GM23338 (cell line): Measurements from ENCODE around the gene ATP6V1A. TPM values are rescaled to one million over a fixed set of nuclear protein-coding genes. Genes with fewer than 3 reads are reported as not detected.

Experiments used
- ATAC-seq: fragments of 200-7000 bp; cut with Tn5 transposase; 3 replicates; pipeline ENCODE4 v1.9.1; 2020
- DNase-seq: peaks from one replicate; pipeline ENCODE4 v3.0.0-alpha.2; 2015; ENCODE audit warnings: low spot score
- H2AFZ ChIP-seq: fragments of 200-600 bp; sonication (generic); 2 replicates; pipeline ENCODE4 v1.8.0; 2016; ENCODE audit warnings: antibody characterized with exemption, mild to moderate bottlenecking, moderate library complexity
- H3F3A ChIP-seq: fragments of 200-600 bp; sonication (generic); replicated peaks from 2 replicates; pipeline ENCODE4 v1.8.0; 2017; ENCODE audit warnings: antibody characterized with exemption, mixed run types, low read depth
- H3K27ac ChIP-seq: fragments of 200-600 bp; sonication (generic); 2 replicates; pipeline ENCODE4 v1.6.1; 2016; ENCODE audit warnings: low read depth
- H3K27me3 ChIP-seq: fragments of 200-600 bp; sonication (generic); 2 replicates; pipeline ENCODE4 v1.8.0; 2016; ENCODE audit warnings: mild to moderate bottlenecking, mixed run types, moderate library complexity; ENCODE audit not compliant: insufficient read depth
- H3K36me3 ChIP-seq: fragments of 200-600 bp; sonication (generic); 2 replicates; pipeline ENCODE4 v1.8.0; 2016; ENCODE audit warnings: mild to moderate bottlenecking; ENCODE audit not compliant: insufficient read depth
- H3K4me1 ChIP-seq: fragments of 200-600 bp; sonication (generic); 2 replicates; pipeline ENCODE4 v1.8.0; 2016; ENCODE audit warnings: mild to moderate bottlenecking, moderate library complexity; ENCODE audit not compliant: insufficient read depth
- H3K4me2 ChIP-seq: fragments of 200-600 bp; sonication (generic); 2 replicates; pipeline ENCODE4 v1.7.1; 2017; ENCODE audit warnings: mixed run types
- H3K4me3 ChIP-seq: fragments of 200-600 bp; sonication (generic); 2 replicates; pipeline ENCODE4 v1.6.1; 2016; ENCODE audit warnings: mixed run types
- H3K79me2 ChIP-seq: fragments of 200-600 bp; sonication (generic); replicated peaks from 2 replicates; pipeline ENCODE4 v1.8.0; 2017; ENCODE audit warnings: mild to moderate bottlenecking; ENCODE audit not compliant: insufficient read depth
- H3K9me2 ChIP-seq: fragments of 200-600 bp; sonication (generic); 2 replicates; pipeline ENCODE4 v1.8.0; 2017; ENCODE audit not compliant: insufficient read depth
- H4K20me1 ChIP-seq: fragments of 200-600 bp; sonication (generic); replicated peaks from 2 replicates; pipeline ENCODE4 v1.8.0; 2017; ENCODE audit warnings: mild to moderate bottlenecking; ENCODE audit not compliant: insufficient read depth
- H3K27ac Mint-ChIP-seq: 2 replicates; pipeline ENCODE4 v1.8.0; 2020; ENCODE audit warnings: inconsistent platforms, mild to moderate bottlenecking, moderate library complexity, mixed read lengths
- H3K27me3 Mint-ChIP-seq: 3 replicates; pipeline ENCODE4 v1.8.0; 2022; ENCODE audit warnings: low read depth, mild to moderate bottlenecking, moderate library complexity, mixed read lengths, inconsistent platforms; ENCODE audit not compliant: insufficient read depth, poor library complexity
- H3K36me3 Mint-ChIP-seq: 3 replicates; pipeline ENCODE4 v1.8.0; 2021; ENCODE audit warnings: low read depth, mild to moderate bottlenecking, inconsistent platforms, moderate library complexity, mixed read lengths
- H3K4me1 Mint-ChIP-seq: 3 replicates; pipeline ENCODE4 v1.8.0; 2020; ENCODE audit warnings: mild to moderate bottlenecking, inconsistent platforms, mixed read lengths
- H3K4me3 Mint-ChIP-seq: 3 replicates; pipeline ENCODE4 v1.8.0; 2021; ENCODE audit warnings: moderate library complexity, mild to moderate bottlenecking, inconsistent platforms, mixed read lengths
- H3K9me3 Mint-ChIP-seq: 3 replicates; pipeline ENCODE4 v1.8.0; 2020; ENCODE audit warnings: moderate library complexity, mild to moderate bottlenecking, inconsistent platforms, mixed read lengths
- CREB1 ChIP-seq: fragments of 250-450 bp; sonication (Bioruptor Pico); IDR thresholded peaks from 2 replicates; pipeline ENCODE4 v1.5.0; 2020; ENCODE audit warnings: low read depth, mild to moderate bottlenecking, moderate library complexity
- CTCF ChIP-seq, 2 experiments: fragments of 200-600 bp in 1 of 2; sonication (generic) in 1 of 2; conservative IDR thresholded peaks; 2 replicates each; pipeline versions ENCODE4 v1.5.1 to v1.6.1; 2016 to 2017; ENCODE audit warnings: antibody characterized with exemption in 2 of 2, low read depth in 2 of 2, mild to moderate bottlenecking in 2 of 2, moderate library complexity in 1 of 2
- EZH2 ChIP-seq: fragments of 200-600 bp; sonication (generic); IDR thresholded peaks from one replicate; pipeline ENCODE4 v1.8.0; 2017; ENCODE audit warnings: antibody characterized with exemption, mild to moderate bottlenecking, low read depth; ENCODE audit not compliant: unreplicated experiment
- EZH2phosphoT487 ChIP-seq: fragments of 200-600 bp; sonication (generic); IDR thresholded peaks from one replicate; pipeline ENCODE4 v1.8.1; 2018; ENCODE audit warnings: antibody characterized with exemption; ENCODE audit not compliant: unreplicated experiment
- JUNB ChIP-seq: IDR thresholded peaks from one replicate; pipeline ENCODE4 v1.6.1; 2016; ENCODE audit warnings: antibody characterized with exemption; ENCODE audit not compliant: unreplicated experiment
- NANOG ChIP-seq: IDR thresholded peaks from 2 replicates; pipeline ENCODE4 v1.6.1; 2016; ENCODE audit warnings: antibody characterized with exemption, borderline replicate concordance
- POLR2AphosphoS5 ChIP-seq: IDR thresholded peaks from 2 replicates; pipeline ENCODE4 v1.6.1; 2016; ENCODE audit warnings: antibody characterized with exemption, low read depth
- REST ChIP-seq: IDR thresholded peaks from one replicate; pipeline ENCODE4 v1.6.1; 2018; ENCODE audit warnings: antibody characterized with exemption; ENCODE audit not compliant: unreplicated experiment
- STAT1 ChIP-seq: IDR thresholded peaks from one replicate; pipeline ENCODE4 v1.6.1; 2016; ENCODE audit warnings: antibody characterized with exemption; ENCODE audit not compliant: unreplicated experiment
- ZNF114 ChIP-seq: fragments of 250-450 bp; sonication (Bioruptor Pico); IDR thresholded peaks from 2 replicates; pipeline ENCODE4 v1.5.0; 2020; ENCODE audit warnings: mild to moderate bottlenecking, moderate library complexity
- ZNF331 ChIP-seq: fragments of 250-450 bp; sonication (Bioruptor Pico); IDR thresholded peaks from 2 replicates; pipeline ENCODE4 v1.5.0; 2020; ENCODE audit warnings: low read depth, mild to moderate bottlenecking, moderate library complexity
- ZNF462 ChIP-seq: fragments of 250-450 bp; sonication (Bioruptor Pico); IDR thresholded peaks from 2 replicates; pipeline ENCODE4 v1.5.0; 2020; ENCODE audit warnings: mild to moderate bottlenecking, moderate library complexity
- polyA plus RNA-seq: library from polyadenylated mRNA; unstranded; fragments of >200 nt; fragmentation: Nextera tagmentation; extraction: Ambion mirVana; gene quantifications from 2 replicates; pipeline ENCODE4 v1.2.1, GENCODE V29; 2016
- total RNA-seq: library from RNA; depleted of rRNA; stranded (reverse); fragments of >200 nt; shearing (Covaris generic); gene quantifications from 2 replicates; pipeline ENCODE4 v1.2.3, GENCODE V29; 2014
- TF ChIP-seq, protein P1 (sequence below): IDR thresholded peaks from 2 replicates; pipeline ENCODE4 v1.6.1; 2016; ENCODE audit warnings: antibody characterized with exemption

The ATP6V1A gene
- total and polyA plus RNA-seq, 2 experiments from 2014 or later: 38.0 to 87.3 TPM

DNA sequence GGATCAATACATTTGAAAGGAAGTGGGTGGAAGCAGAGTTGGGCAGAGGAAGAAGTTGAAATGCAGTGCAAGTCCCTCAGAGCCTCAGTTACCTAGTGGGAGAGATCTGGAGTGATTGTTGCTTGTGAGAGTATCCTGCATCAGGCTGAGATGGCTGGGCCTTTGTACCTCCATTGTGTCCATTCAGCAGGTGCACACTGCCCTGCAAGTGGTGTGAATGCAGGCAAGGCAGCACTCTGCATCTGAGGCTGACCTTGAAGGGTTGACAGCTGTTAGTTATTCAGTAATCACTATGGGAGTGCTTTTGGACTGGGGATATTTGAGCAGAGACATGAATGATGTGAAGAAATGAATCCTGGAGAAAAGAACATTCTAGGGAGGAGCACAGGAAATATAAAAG lies 25.2 kb downstream of the ATP6V1A start:
- Histone ChIP-seq H3K27ac (no peak overlapping the region), H4K20me1 (no peaks in the 10 kb centered on the region), H3K79me2 (no peaks in the 10 kb centered on the region; the same call in 1 of the 2 replicates), H3K9me2 (0 out of 2 replicates have a peak, but pooled peaks cover 4% of the 10 kb centered on the region), H3K4me1 (peaks cover 14% of the 10 kb centered on the region), H3K4me2 (no peak overlapping the region), H2AFZ (no peak overlapping the region), H3K36me3 (no peaks in the 10 kb centered on the region), H3K27me3 (no peaks in the 10 kb centered on the region), H3F3A (no peaks in the 10 kb centered on the region), H3K4me3 (no peak overlapping the region)
- ATAC-seq: no peak
- H3K9me3 Mint-ChIP-seq: no peaks in the 10 kb centered on the region
- H3K4me3 Mint-ChIP-seq: no peak overlapping the region
- no peak overlapping the region for H3K27ac Mint-ChIP-seq
- no peaks in the 10 kb centered on the region for H3K27me3 Mint-ChIP-seq
- TF ChIP-seq CREB1: no peak
- TF ChIP-seq JUNB: no peak
- TF ChIP-seq NANOG: no peak
- TF ChIP-seq EZH2phosphoT487: no peak
- TF ChIP-seq CTCF (conservative IDR thresholded peaks at IDR 0.05; ENCODE audit: low read depth in 2 of 2): no peak
- TF ChIP-seq ZNF114 (CRISPR knock-in tag): no peak
- no peak for TF ChIP-seq POLR2AphosphoS5
- TF ChIP-seq, protein P1, sequence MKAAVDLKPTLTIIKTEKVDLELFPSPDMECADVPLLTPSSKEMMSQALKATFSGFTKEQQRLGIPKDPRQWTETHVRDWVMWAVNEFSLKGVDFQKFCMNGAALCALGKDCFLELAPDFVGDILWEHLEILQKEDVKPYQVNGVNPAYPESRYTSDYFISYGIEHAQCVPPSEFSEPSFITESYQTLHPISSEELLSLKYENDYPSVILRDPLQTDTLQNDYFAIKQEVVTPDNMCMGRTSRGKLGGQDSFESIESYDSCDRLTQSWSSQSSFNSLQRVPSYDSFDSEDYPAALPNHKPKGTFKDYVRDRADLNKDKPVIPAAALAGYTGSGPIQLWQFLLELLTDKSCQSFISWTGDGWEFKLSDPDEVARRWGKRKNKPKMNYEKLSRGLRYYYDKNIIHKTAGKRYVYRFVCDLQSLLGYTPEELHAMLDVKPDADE: no peak
- no peak for TF ChIP-seq REST
- no peak for TF ChIP-seq EZH2
- TF ChIP-seq ZNF462 (CRISPR knock-in tag): no peak
- no peak for TF ChIP-seq ZNF331 (CRISPR knock-in tag)
- TF ChIP-seq STAT1: no peak
- no peaks in the 10 kb centered on the region; the same call in 2 of the 3 replicates for H3K36me3 Mint-ChIP-seq
- DNase-seq: no peak
- peaks cover 16% of the 10 kb centered on the region for H3K4me1 Mint-ChIP-seq
